ENCODE measurements around the gene HOXB1. TPM values are rescaled to one million over a fixed set of nuclear protein-coding genes. Genes with fewer than 3 reads are reported as not detected.

Gene HOXB1
- total RNA-seq, 4 donors from 2014 or later, result not detected

- no peak for DNase-seq
- Histone ChIP-seq H3K27me3 (no peaks in the 10 kb centered on the region), H3K4me3 (no peak overlapping the region), H3K36me3 (no peaks in the 10 kb centered on the region), H3K4me1 (no peaks in the 10 kb centered on the region), H3K9me3 (no peaks in the 10 kb centered on the region), H3K27ac (no peak overlapping the region)
- TF ChIP-seq POLR2A (IDR thresholded peaks at IDR 0.05), result no peak
- TF ChIP-seq CTCF (IDR thresholded peaks at IDR 0.05), result no peak
- intact Hi-C loops (cut with DNase I; ENCODE audit: low total_unique reads), result no loop called here
These were observed 30.9 kb downstream of the HOXB1 start for GRCh38 chr17:48499735-48500434.

GRCh38 chr17:48499248-48499647 lies 31.6 kb downstream of the HOXB1 start:
- H3K9me3 ChIP-seq, result no peaks in the 10 kb centered on the region
- TF ChIP-seq CTCF (IDR thresholded peaks at IDR 0.05), result no peak
- TF ChIP-seq POLR2A (IDR thresholded peaks at IDR 0.05), result no peak
- H3K4me3 ChIP-seq, result no peak overlapping the region
- no peak overlapping the region for H3K27ac ChIP-seq
- H3K27me3 ChIP-seq, result no peaks in the 10 kb centered on the region
- no peaks in the 10 kb centered on the region for H3K4me1 ChIP-seq
- DNase-seq, result no peak
- intact Hi-C loops (cut with DNase I; ENCODE audit: low total_unique reads), result no loop called here
- no peaks in the 10 kb centered on the region for H3K36me3 ChIP-seq

GRCh38 chr17:48498164-48498850 lies 32.5 kb downstream of the HOXB1 start:
- no peak for DNase-seq
- H3K4me1 ChIP-seq, result no peaks in the 10 kb centered on the region
- intact Hi-C loops (cut with DNase I; ENCODE audit: low total_unique reads), result no loop called here
- no peak overlapping the region for H3K27ac ChIP-seq
- H3K4me3 ChIP-seq, result no peak overlapping the region
- TF ChIP-seq POLR2A (IDR thresholded peaks at IDR 0.05) (no peak), CTCF (IDR thresholded peaks at IDR 0.05) (no peak)
- H3K9me3 ChIP-seq, result no peaks in the 10 kb centered on the region
- no peaks in the 10 kb centered on the region for H3K27me3 ChIP-seq
- H3K36me3 ChIP-seq, result no peaks in the 10 kb centered on the region

- H3K27me3 ChIP-seq, result no peaks in the 10 kb centered on the region
- no peaks in the 10 kb centered on the region for H3K36me3 ChIP-seq
- TF ChIP-seq CTCF (IDR thresholded peaks at IDR 0.05) (no peak), POLR2A (IDR thresholded peaks at IDR 0.05) (no peak)
- intact Hi-C loops (cut with DNase I; ENCODE audit: low total_unique reads), result no loop called here
- no peak overlapping the region for H3K4me3 ChIP-seq
- no peak overlapping the region for H3K27ac ChIP-seq
- H3K4me1 ChIP-seq, result peaks cover 0 to 3% of the 10 kb centered on the region in 2 donors
- no peaks in the 10 kb centered on the region for H3K9me3 ChIP-seq
- no peak for DNase-seq
These were observed 33.7 kb downstream of the HOXB1 start for GRCh38 chr17:48497103-48497502.

- H3K27ac ChIP-seq, result no peak overlapping the region
- intact Hi-C loops (cut with DNase I; ENCODE audit: low total_unique reads), result no loop called here
These were observed 36.5 kb downstream of the HOXB1 start for GRCh38 chr17:48494335-48494734.

More at GRCh38 chr17:48494335-48494734, 36.5 kb downstream of the HOXB1 start:
- Histone ChIP-seq H3K27me3 (no peaks in the 10 kb centered on the region), H3K36me3 (no peaks in the 10 kb centered on the region), H3K9me3 (no peaks in the 10 kb centered on the region), H3K4me3 (no peak overlapping the region), H3K4me1 (peaks cover 0 to 3% of the 10 kb centered on the region in 2 donors)
- DNase-seq, result no peak
- TF ChIP-seq POLR2A (IDR thresholded peaks at IDR 0.05), result no peak
- no peak for TF ChIP-seq CTCF (IDR thresholded peaks at IDR 0.05)
